ENCODE results near the gene MAGEB17. TPM values are rescaled to one million over a fixed set of nuclear protein-coding genes. Genes with fewer than 3 reads are reported as not detected.

The MAGEB17 gene
- total RNA-seq, 1 experiment from 2014 or later: not detected

DNA sequence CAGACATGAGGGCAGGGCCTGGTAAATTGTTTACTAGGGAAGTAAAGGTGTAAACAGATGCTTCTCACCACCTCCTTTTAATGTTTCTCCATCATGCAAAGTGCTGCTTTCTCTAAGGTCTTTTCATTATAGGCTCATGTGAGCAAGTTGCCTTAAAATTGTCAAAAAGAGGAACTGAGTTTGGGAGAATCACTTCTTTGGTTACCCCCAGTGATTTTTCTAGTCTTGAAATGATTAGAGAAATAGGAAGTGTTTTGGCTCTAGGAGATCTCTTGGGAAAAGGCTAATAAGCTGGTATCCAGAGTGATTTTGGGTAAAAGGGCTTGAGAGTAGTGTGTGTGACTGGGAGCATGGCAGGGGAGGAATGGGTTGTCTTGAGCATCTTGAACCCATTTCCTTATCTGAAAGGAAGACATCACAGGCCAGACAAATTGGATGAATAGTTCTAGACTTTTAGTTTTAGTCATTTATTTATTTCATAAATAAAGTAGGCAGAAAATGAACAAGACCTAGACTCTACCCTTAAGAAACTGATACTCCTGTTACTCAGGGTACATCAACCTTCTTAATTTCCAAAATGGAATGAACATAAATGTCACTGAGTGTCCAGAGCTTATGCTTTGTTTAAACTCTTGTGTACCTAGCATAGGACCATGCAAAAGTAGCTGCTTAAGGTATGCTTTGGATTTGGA lies 29.7 kb upstream of the MAGEB17 start:
- H3K27me3 ChIP-seq (replicated peaks; ENCODE audit: insufficient read depth, low read depth, low read length, poor library complexity): peaks cover 37% of the 10 kb centered on the region
- H3K27ac ChIP-seq (ENCODE audit: low read depth, low read length, poor library complexity, severe bottlenecking): no peak overlapping the region
- CTCF ChIA-PET: no interaction called here
- H3K4me3 ChIP-seq (ENCODE audit: low read depth, low read length, poor library complexity, severe bottlenecking): no peak overlapping the region
- H3K9me3 ChIP-seq (ENCODE audit: low read depth, low read length, poor library complexity, severe bottlenecking): no peaks in the 10 kb centered on the region
- POLR2A ChIA-PET (ENCODE audit: low non-redundant PET): interaction anchor here (0.6 kb wide), 1 partner anchor 497 kb away, joined by 5 read pairs; no protein-coding TSS in a partner anchor
- TF ChIP-seq, protein P1, sequence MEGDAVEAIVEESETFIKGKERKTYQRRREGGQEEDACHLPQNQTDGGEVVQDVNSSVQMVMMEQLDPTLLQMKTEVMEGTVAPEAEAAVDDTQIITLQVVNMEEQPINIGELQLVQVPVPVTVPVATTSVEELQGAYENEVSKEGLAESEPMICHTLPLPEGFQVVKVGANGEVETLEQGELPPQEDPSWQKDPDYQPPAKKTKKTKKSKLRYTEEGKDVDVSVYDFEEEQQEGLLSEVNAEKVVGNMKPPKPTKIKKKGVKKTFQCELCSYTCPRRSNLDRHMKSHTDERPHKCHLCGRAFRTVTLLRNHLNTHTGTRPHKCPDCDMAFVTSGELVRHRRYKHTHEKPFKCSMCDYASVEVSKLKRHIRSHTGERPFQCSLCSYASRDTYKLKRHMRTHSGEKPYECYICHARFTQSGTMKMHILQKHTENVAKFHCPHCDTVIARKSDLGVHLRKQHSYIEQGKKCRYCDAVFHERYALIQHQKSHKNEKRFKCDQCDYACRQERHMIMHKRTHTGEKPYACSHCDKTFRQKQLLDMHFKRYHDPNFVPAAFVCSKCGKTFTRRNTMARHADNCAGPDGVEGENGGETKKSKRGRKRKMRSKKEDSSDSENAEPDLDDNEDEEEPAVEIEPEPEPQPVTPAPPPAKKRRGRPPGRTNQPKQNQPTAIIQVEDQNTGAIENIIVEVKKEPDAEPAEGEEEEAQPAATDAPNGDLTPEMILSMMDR (conservative IDR thresholded peaks at IDR 0.05; ENCODE audit: low read depth, low read length): no peak
- no peak for TF ChIP-seq EZH2 (IDR thresholded peaks at IDR 0.05; ENCODE audit: borderline replicate concordance, low read depth, low read length, poor library complexity, severe bottlenecking)
- H3K4me1 ChIP-seq (ENCODE audit: insufficient read depth, low read length, poor library complexity, severe bottlenecking): no peaks in the 10 kb centered on the region
- BruUV-seq (replicated peaks): no TSS peak
- intact Hi-C loops (cut with micrococcal nuclease; ENCODE audit: unreplicated experiment): no loop called here
- DNase-seq (ENCODE audit: low spot score): no peak
- no peaks in the 10 kb centered on the region for H3K36me3 ChIP-seq (ENCODE audit: insufficient read depth, low read length, poor library complexity, severe bottlenecking)

- no peak for DNase-seq (ENCODE audit: low spot score)
- BruUV-seq (replicated peaks): no TSS peak
- H3K4me3 ChIP-seq (ENCODE audit: low read depth, low read length, poor library complexity, severe bottlenecking): no peak overlapping the region
- intact Hi-C loops (cut with micrococcal nuclease; ENCODE audit: unreplicated experiment): no loop called here
- H3K4me1 ChIP-seq (ENCODE audit: insufficient read depth, low read length, poor library complexity, severe bottlenecking): no peaks in the 10 kb centered on the region
- CTCF ChIA-PET: no interaction called here
- no peaks in the 10 kb centered on the region for H3K9me3 ChIP-seq (ENCODE audit: low read depth, low read length, poor library complexity, severe bottlenecking)
- TF ChIP-seq EZH2 (IDR thresholded peaks at IDR 0.05; ENCODE audit: borderline replicate concordance, low read depth, low read length, poor library complexity, severe bottlenecking): no peak
- TF ChIP-seq, protein P1 (conservative IDR thresholded peaks at IDR 0.05; ENCODE audit: low read depth, low read length): 0 out of 2 replicates have a peak, but pooled peaks have one; percentile 9
- H3K27me3 ChIP-seq (replicated peaks; ENCODE audit: insufficient read depth, low read depth, low read length, poor library complexity): peaks cover 36% of the 10 kb centered on the region
- no peak overlapping the region for H3K27ac ChIP-seq (ENCODE audit: low read depth, low read length, poor library complexity, severe bottlenecking)
- no peaks in the 10 kb centered on the region for H3K36me3 ChIP-seq (ENCODE audit: insufficient read depth, low read length, poor library complexity, severe bottlenecking)
- POLR2A ChIA-PET (ENCODE audit: low non-redundant PET): interaction anchor here (0.6 kb wide), 1 partner anchor 497 kb away, joined by 5 read pairs; no protein-coding TSS in a partner anchor
Observed at GRCh38 chrX:16138108-16138427, 29.2 kb upstream of the MAGEB17 start.

GRCh38 chrX:16140448-16140847 lies 26.8 kb upstream of the MAGEB17 start:
- Histone ChIP-seq H3K4me3 (ENCODE audit: low read depth, low read length, poor library complexity, severe bottlenecking) (no peak overlapping the region), H3K36me3 (ENCODE audit: insufficient read depth, low read length, poor library complexity, severe bottlenecking) (no peaks in the 10 kb centered on the region), H3K27me3 (replicated peaks; ENCODE audit: insufficient read depth, low read depth, low read length, poor library complexity) (peaks cover 21% of the 10 kb centered on the region), H3K27ac (ENCODE audit: low read depth, low read length, poor library complexity, severe bottlenecking) (no peak overlapping the region), H3K9me3 (ENCODE audit: low read depth, low read length, poor library complexity, severe bottlenecking) (no peaks in the 10 kb centered on the region), H3K4me1 (ENCODE audit: insufficient read depth, low read length, poor library complexity, severe bottlenecking) (no peaks in the 10 kb centered on the region)
- intact Hi-C loops (cut with micrococcal nuclease; ENCODE audit: unreplicated experiment): no loop called here
- ChIA-PET POLR2A (ENCODE audit: low non-redundant PET) (no interaction called here), CTCF (no interaction called here)
- DNase-seq (ENCODE audit: low spot score): no peak
- TF ChIP-seq EZH2 (IDR thresholded peaks at IDR 0.05; ENCODE audit: borderline replicate concordance, low read depth, low read length, poor library complexity, severe bottlenecking): no peak
- TF ChIP-seq, protein P1 (conservative IDR thresholded peaks at IDR 0.05; ENCODE audit: low read depth, low read length): no peak
- BruUV-seq (replicated peaks): no TSS peak

Data from A673 (cell line).